NCI-H187 (cell line): Measurements from ENCODE around the gene LGALS7B.
A peak's percentile ranks its signal among the peaks of the same experiment; 100 is the strongest.
"Not testable (repeated sequence)": the region's sequence is repeated elsewhere in the genome, so short reads cannot be mapped to it uniquely, and the experiment has no call there.

Experiments used
- DNase-seq, 2 experiments: peaks; one replicate each; lab custom pipeline; 2025; lab: John Stamatoyannopoulos, UW

Gene LGALS7B

GRCh38 chr19:38821230-38821825 lies 32.3 kb downstream of the LGALS7B start:
- not testable (repeated sequence) for DNase-seq

DNA sequence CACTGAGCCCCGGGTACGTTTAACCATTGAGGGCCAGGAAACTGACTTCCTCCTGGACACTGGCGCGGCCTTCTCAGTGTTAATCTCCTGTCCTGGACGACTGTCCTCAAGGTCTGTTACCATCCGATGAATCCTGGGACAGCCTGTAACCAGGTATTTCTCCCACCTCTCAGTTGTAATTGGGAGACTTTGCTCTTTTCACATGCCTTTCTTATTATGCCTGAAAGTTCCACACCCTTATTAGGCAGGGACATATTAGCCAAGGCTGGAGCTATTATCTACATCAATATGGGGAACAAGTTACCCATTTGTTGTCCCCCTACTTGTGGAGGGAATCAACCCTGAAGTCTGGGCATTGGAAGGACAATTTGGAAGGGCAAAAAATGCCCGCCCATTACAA lies 36.9 kb downstream of the LGALS7B start:
- not testable (repeated sequence) for DNase-seq

GRCh38 chr19:38826856-38827551 lies 38.0 kb downstream of the LGALS7B start:
- no peak for DNase-seq

- not testable (repeated sequence) for DNase-seq
These were observed 40.2 kb downstream of the LGALS7B start for GRCh38 chr19:38829203-38829602.

GRCh38 chr19:38830039-38830733 lies 41.2 kb downstream of the LGALS7B start:
- DNase-seq = no peak

GRCh38 chr19:38831142-38831605 lies 42.2 kb downstream of the LGALS7B start:
- peak in 1 of 2 experiments; percentile 19 for DNase-seq

GRCh38 chr19:38833092-38833425 lies 44.1 kb downstream of the LGALS7B start:
- no peak for DNase-seq

- DNase-seq = no peak
These were observed 45.1 kb downstream of the LGALS7B start for GRCh38 chr19:38834104-38834490.

DNA sequence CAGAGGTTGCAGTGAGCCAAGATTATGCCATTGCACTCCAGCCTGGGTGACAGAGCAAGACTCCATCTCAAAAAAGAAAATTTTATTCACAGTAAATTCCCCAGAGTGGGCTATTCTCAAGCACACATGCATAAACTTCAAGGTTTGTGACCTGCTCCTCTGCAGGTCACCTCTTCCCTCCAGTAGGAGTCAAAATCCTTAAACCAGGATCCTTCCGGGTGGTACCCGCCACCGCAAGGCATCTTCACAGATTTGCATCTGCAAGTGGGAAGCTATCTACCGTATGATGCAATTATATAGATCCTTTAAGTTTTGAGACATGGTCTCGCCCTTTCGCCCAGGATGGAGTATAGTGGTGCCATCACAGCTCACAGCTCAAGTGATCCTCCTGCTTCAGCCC lies 45.6 kb downstream of the LGALS7B start:
- no peak for DNase-seq

GRCh38 chr19:38836159-38836982 lies 47.4 kb downstream of the LGALS7B start:
- no peak for DNase-seq

DNA sequence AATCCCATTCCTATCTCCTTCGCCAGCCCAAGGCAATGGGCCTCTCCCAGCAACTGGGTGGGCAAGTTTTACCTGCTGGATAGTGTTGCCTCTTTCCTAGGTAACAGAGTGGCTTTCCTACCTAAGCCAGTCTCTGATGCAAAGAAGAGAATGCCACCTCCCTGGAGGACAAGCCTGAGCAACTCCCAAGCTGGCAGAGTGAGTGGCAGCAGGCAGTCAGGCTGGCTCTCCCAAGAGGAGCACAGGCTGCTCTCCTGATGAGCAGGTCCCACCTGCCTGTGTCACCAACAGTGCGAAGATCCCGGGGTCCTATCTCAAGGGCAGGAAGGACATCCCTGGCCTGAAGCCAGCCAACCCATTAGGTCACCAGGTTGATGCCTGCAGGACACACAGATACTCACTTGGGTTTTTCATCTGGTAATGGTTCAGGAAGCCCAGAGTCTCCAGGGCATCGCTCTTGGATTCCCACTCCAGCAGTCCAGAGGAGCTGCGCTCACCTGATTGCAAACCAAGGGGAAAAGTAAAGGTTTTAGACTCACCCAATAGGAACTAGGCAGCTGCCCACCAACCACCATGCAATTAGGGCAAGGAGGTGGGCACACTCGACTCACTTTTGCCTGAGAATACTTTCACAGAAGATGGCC lies 48.1 kb downstream of the LGALS7B start:
- DNase-seq = no peak

DNA sequence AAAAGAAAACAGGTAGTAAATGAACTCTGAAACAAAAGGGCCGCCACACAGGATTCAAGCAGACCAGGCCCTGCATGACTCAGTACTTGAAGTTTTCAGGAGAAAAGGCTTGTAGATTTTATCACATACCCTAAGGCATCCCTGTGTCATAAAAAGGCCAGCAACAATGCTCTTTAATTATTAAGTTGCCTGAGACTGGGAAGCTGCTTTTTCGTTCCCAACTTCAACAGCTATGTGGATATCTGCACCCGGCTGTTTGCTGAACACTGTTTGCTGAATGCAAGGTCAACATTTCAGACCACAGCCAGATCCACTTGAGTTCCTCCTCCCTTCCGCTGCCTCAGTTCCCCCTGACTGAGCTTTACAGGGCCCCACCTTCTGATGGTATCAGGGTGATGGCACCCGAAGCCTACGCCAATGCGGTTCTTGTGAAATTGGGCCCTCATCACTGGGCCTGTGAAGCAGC lies 48.7 kb downstream of the LGALS7B start:
- no peak for DNase-seq

DNA sequence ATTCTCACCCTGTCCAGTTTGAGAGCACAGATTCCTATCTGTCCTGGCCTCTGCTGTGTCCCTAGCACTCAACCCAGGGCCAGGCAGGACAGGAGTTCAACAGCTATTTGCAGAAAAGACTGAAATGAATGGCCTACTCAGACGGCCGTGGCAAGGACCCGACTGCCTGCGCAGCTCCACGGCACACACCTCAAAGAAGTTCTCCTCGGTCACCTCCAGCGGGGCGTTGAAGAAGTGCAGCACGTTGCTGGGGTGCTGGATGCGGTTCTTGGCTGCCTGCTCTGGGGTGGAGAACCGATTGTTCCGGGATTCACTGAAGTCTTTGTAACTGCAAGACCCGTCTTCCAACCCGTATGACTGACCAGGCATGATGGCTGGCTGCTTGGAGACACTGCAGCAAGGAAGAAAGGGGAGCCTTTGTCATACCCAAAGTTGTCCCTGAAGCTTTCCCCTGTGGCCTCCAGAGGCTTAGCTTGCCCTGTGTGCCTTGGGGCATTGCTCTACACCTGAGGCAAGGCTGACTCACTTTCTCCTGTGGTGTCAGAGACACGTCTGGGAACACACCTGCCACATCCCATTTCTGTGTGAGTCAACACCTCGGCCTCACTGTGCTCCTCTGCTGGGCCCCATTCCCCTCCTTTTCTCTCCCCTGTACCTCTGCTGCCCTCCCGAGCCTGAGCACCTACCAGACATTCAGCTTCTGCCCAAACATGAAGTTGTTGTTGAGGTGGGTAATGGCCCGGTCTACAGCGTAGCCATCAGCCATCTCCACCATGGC lies 49.4 kb downstream of the LGALS7B start:
- DNase-seq = no peak

DNA sequence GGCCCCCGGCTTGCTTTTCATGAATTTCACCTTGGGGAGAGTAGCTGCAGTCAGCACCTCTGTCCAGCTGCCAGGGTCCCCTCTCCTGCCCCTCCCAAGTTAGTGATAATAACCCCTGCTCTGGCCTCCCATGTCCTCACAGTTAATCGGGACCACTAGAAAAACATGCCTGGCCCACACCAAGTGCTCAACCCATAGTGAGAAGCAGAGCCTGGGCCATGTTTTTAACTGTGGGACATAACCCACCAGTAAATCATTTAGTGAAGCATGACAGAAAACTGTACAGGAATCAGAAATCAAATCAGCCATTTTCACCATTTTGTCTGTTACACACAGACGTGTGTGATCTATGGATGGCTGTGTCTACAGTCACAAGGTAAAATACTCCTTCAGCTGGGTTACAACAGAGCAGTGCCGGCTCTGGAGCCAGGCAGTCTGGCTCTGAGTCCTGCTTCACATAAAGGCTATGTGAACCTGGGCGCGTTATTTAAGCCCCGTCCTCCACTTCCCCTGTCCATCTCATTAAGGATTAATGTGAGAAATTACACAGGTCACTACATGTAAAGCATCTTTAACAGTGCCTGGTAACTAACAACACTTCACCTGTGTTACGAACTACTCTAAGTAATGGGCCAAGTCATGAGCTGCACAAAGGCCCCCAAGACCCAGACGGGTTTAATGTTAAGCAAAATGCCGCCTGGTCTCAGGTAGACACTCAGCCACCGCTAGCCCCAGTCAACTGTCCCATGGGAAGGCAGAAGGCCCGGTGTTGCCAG lies 50.2 kb downstream of the LGALS7B start:
- no peak for DNase-seq

- DNase-seq = no peak
These were observed 51.0 kb downstream of the LGALS7B start for GRCh38 chr19:38839816-38840582.

DNA sequence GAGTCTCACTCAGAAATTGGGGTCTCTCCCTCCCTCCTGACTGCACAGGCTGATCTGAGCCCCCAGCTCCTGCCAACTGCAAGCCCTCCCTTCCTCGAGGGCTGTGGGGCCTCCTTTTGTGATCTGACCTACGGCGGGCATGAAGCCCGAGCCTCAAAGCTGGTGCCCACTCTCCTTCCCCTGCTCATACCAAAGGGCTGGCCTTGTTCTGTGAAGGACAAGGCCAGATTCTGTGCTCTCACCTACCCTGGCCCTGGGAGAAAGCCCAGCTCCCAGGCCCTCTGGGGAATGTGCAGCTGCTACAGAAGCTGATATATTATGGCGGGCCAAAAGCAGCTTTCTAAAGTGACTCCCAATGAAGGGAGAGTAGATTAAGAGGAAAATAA lies 51.6 kb downstream of the LGALS7B start:
- DNase-seq = no peak
